Ovary (tissue), 3 donors: Measurements from ENCODE around the gene CDKN2A.

ENCODE experiments used
- CTCF ChIP-seq, 3 donors: fragments of 450-650 bp in 2 of 3; fragments of 200-600 bp in 1 of 3; IDR thresholded peaks; one replicate each; pipeline versions ENCODE4 v1.5.1 to v1.8.0; 2016 to 2022; ENCODE audit warnings: antibody characterized with exemption in 3 of 3, mild to moderate bottlenecking in 1 of 3
- POLR2A ChIP-seq: fragments of 450-650 bp; IDR thresholded peaks from one replicate; pipeline ENCODE4 v1.6.1; 2017; ENCODE audit warnings: antibody characterized with exemption, mild to moderate bottlenecking, moderate library complexity
- donor health status: DM: no; HTN: no; CAD: no.

GRCh38 chr9:21988056-21988990 lies 5.9 kb downstream of the CDKN2A start:
- TF ChIP-seq CTCF (IDR thresholded peaks at IDR 0.05) (no peak), POLR2A (no peak)
